LNCaP clone FGC (cell line): ENCODE measurements around the gene ZBTB20.

ENCODE experiments used
- DNase-seq: peaks from one replicate; pipeline ENCODE4 v3.0.0-alpha.2; 2011; ENCODE audit warnings: low read depth
- H3K4me3 ChIP-seq: 2 replicates; pipeline ENCODE4 v1.5.1; 2011; ENCODE audit warnings: mild to moderate bottlenecking, low read depth, low read length, control low read depth
- CTCF ChIP-seq: IDR thresholded peaks from 2 replicates; pipeline ENCODE4 v1.5.1; 2012; ENCODE audit warnings: mild to moderate bottlenecking; ENCODE audit not compliant: control insufficient read depth, insufficient read depth; ENCODE audit errors: extremely low read depth

Gene ZBTB20

GRCh38 chr3:114550165-114550564 lies 596.9 kb downstream of the ZBTB20 start:
- DNase-seq = no peak
- no peak for TF ChIP-seq CTCF

GRCh38 chr3:114545193-114545592 lies 601.9 kb downstream of the ZBTB20 start:
- H3K4me3 ChIP-seq = no peak overlapping the region
- TF ChIP-seq CTCF = no peak
- no peak for DNase-seq

More at GRCh38 chr3:114550165-114550564, 596.9 kb downstream of the ZBTB20 start:
- no peak overlapping the region for H3K4me3 ChIP-seq

GRCh38 chr3:114542359-114542758 lies 604.7 kb downstream of the ZBTB20 start:
- TF ChIP-seq CTCF = no peak
- DNase-seq = no peak
- no peak overlapping the region for H3K4me3 ChIP-seq

- H3K4me3 ChIP-seq = no peak overlapping the region
- no peak for TF ChIP-seq CTCF
- DNase-seq = no peak
Observed at GRCh38 chr3:114539525-114539924, 607.6 kb downstream of the ZBTB20 start.

- no peak for DNase-seq
- no peak overlapping the region for H3K4me3 ChIP-seq
- no peak for TF ChIP-seq CTCF
Observed at GRCh38 chr3:114538211-114538610, 608.9 kb downstream of the ZBTB20 start.

- no peak for TF ChIP-seq CTCF
- DNase-seq = no peak
- no peak overlapping the region for H3K4me3 ChIP-seq
Observed at GRCh38 chr3:114528517-114528916, 618.6 kb downstream of the ZBTB20 start.

- TF ChIP-seq CTCF = peak; percentile 54
- no peak overlapping the region for H3K4me3 ChIP-seq
- DNase-seq = no peak
Observed at GRCh38 chr3:114527036-114527644, 619.9 kb downstream of the ZBTB20 start.
